DOHH2 (cell line): ENCODE measurements around the gene GCLM.
"Not testable (repeated sequence)": the region's sequence is repeated elsewhere in the genome, so short reads cannot be mapped to it uniquely, and the experiment has no call there.

ENCODE experiments used
- H3F3A ChIP-seq: fragments of 200-600 bp; sonication (generic), shearing (Covaris generic); 2 replicates; pipeline ENCODE4 v1.6.0; 2016; ENCODE audit warnings: antibody characterized with exemption, mild to moderate bottlenecking; ENCODE audit not compliant: control insufficient read depth, insufficient read depth
- H3K27ac ChIP-seq: fragments of 200-600 bp; sonication (generic); 2 replicates; pipeline ENCODE4 v1.5.1; 2014; ENCODE audit warnings: low read depth, mild to moderate bottlenecking, low read length, moderate library complexity
- H3K27me3 ChIP-seq: fragments of 200-600 bp; sonication (generic); 2 replicates; pipeline ENCODE4 v1.6.1; 2014; ENCODE audit warnings: mild to moderate bottlenecking, low read length, mixed read lengths; ENCODE audit not compliant: control insufficient read depth
- H3K36me3 ChIP-seq: fragments of 200-600 bp; sonication (generic); 2 replicates; pipeline ENCODE4 v1.6.1; 2014; ENCODE audit warnings: mild to moderate bottlenecking, low read length, moderate library complexity, mixed read lengths; ENCODE audit not compliant: control insufficient read depth
- H3K4me1 ChIP-seq: fragments of 200-600 bp; sonication (generic); 2 replicates; pipeline ENCODE4 v1.6.1; 2014; ENCODE audit warnings: mild to moderate bottlenecking, low read length, mixed read lengths; ENCODE audit not compliant: control insufficient read depth
- H3K4me2 ChIP-seq: fragments of 200-600 bp; sonication (generic); 2 replicates; pipeline ENCODE4 v1.6.0; 2014; ENCODE audit warnings: mild to moderate bottlenecking, low read length, moderate library complexity
- H3K4me3 ChIP-seq: fragments of 200-600 bp; sonication (generic); 2 replicates; pipeline ENCODE4 v1.5.1; 2014; ENCODE audit warnings: mild to moderate bottlenecking, low read length, mixed read lengths
- H3K79me2 ChIP-seq: fragments of 200-600 bp; sonication (generic); 2 replicates; pipeline ENCODE4 v1.6.1; 2014; ENCODE audit warnings: mild to moderate bottlenecking, low read length, mixed read lengths; ENCODE audit not compliant: control insufficient read depth
- H3K9me2 ChIP-seq: fragments of 200-600 bp; sonication (generic); replicated peaks from 2 replicates; pipeline ENCODE4 v1.6.1; 2014; ENCODE audit warnings: mild to moderate bottlenecking, low read length, mixed read lengths; ENCODE audit not compliant: control insufficient read depth
- H3K9me3 ChIP-seq: fragments of 200-600 bp; sonication (generic); 2 replicates; pipeline ENCODE4 v1.6.1; 2014; ENCODE audit warnings: antibody characterized with exemption, low read length, mixed read lengths; ENCODE audit not compliant: control insufficient read depth, insufficient read depth
- H4K20me1 ChIP-seq: fragments of 200-600 bp; sonication (generic); 2 replicates; pipeline ENCODE4 v1.6.0; 2014; ENCODE audit warnings: low read depth, mild to moderate bottlenecking, antibody characterized with exemption, low read length, moderate library complexity; ENCODE audit not compliant: control insufficient read depth, insufficient read depth
- EZH2phosphoT487 ChIP-seq: fragments of 200-600 bp; sonication (generic); IDR thresholded peaks from 2 replicates; pipeline ENCODE4 v1.6.1; 2017; ENCODE audit warnings: borderline replicate concordance, mild to moderate bottlenecking, antibody characterized with exemption, low read length, moderate library complexity, mixed read lengths
- TF ChIP-seq, protein P1 (sequence below): fragments of 200-600 bp; sonication (generic); IDR thresholded peaks from one replicate; pipeline ENCODE4 v1.5.1; 2014; ENCODE audit warnings: antibody characterized with exemption, mild to moderate bottlenecking, low read depth, low read length; ENCODE audit not compliant: poor library complexity, severe bottlenecking

Gene GCLM

DNA sequence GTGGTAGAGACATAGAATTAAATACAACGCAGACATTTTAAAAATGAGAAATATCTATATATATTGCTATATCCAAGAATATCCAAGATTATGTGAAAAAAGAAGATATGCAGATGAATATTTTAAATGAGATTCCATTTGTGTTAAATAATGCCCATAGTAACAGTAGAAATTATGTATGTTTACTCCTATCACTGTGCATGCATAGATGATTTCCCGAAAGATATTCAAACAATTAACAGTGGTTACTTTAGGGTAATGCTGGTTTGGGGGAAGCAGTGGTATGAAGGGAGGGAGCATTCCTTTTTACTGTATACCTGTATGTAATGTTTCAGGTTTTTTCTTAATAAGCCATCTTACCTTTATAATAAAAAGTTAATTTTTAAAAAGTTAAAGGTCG lies 55.3 kb downstream of the GCLM start:
- Histone ChIP-seq H3K4me1 (peaks cover 9% of the 10 kb centered on the region), H3K27ac (no peak overlapping the region), H3K9me3 (no peaks in the 10 kb centered on the region), H3K36me3 (no peaks in the 10 kb centered on the region), H3K79me2 (no peaks in the 10 kb centered on the region), H3K27me3 (no peaks in the 10 kb centered on the region), H3K9me2 (no peaks in the 10 kb centered on the region), H3F3A (0 out of 2 replicates have a peak, but pooled peaks cover 5% of the 10 kb centered on the region), H3K4me3 (no peak overlapping the region), H4K20me1 (no peaks in the 10 kb centered on the region), H3K4me2 (no peak overlapping the region)
- TF ChIP-seq, protein P1, sequence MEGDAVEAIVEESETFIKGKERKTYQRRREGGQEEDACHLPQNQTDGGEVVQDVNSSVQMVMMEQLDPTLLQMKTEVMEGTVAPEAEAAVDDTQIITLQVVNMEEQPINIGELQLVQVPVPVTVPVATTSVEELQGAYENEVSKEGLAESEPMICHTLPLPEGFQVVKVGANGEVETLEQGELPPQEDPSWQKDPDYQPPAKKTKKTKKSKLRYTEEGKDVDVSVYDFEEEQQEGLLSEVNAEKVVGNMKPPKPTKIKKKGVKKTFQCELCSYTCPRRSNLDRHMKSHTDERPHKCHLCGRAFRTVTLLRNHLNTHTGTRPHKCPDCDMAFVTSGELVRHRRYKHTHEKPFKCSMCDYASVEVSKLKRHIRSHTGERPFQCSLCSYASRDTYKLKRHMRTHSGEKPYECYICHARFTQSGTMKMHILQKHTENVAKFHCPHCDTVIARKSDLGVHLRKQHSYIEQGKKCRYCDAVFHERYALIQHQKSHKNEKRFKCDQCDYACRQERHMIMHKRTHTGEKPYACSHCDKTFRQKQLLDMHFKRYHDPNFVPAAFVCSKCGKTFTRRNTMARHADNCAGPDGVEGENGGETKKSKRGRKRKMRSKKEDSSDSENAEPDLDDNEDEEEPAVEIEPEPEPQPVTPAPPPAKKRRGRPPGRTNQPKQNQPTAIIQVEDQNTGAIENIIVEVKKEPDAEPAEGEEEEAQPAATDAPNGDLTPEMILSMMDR, result no peak
- TF ChIP-seq EZH2phosphoT487, result no peak

DNA sequence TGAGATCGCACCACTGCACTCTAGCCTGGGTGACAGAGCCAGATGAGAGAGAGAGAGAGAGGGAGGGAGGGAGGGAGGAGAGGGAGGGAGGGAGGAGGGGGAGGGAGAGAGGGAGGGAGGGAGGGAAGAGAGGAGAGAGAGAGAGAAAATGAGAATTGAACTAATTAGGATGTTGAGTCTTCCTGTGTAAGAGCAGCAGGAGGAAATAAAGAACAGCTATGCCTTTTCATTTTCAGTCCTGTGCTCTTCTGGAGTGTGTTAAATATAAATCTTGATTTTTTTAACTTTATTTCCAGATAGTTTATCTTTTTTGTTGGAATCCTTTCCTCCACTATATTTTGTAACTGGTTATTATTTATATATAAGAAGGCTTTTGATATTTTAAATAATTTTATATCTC lies 57.4 kb downstream of the GCLM start:
- no peaks in the 10 kb centered on the region for H3K9me2 ChIP-seq
- H3F3A ChIP-seq, result peaks cover 11% of the 10 kb centered on the region
- H3K9me3 ChIP-seq, result no peaks in the 10 kb centered on the region
- no peaks in the 10 kb centered on the region for H3K79me2 ChIP-seq
- no peaks in the 10 kb centered on the region for H3K36me3 ChIP-seq
- TF ChIP-seq, protein P1, result no peak
- TF ChIP-seq EZH2phosphoT487, result no peak
- no peak overlapping the region for H3K4me2 ChIP-seq
- H3K27ac ChIP-seq, result no peak overlapping the region
- H3K4me3 ChIP-seq, result no peak overlapping the region
- H3K27me3 ChIP-seq, result no peaks in the 10 kb centered on the region
- H4K20me1 ChIP-seq, result no peaks in the 10 kb centered on the region
- H3K4me1 ChIP-seq, result peaks cover 17% of the 10 kb centered on the region

DNA sequence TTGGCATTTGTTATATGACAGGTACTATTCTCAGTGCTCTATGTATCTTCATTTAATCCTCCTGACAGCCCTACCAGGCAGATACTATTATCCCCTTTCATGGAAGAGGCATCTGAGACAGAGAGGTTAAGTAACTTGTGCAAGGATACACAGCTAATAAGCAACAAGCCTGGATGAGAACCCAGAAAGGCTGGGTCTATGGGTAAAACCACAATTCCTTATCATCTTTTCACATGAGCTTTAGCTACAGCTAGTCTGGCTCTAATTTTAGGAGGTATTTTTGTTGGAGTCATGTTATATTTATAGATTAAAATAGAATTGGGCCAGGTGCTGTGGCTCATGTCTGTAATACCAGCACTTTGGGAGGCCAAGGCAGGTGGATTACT lies 57.9 kb downstream of the GCLM start:
- Histone ChIP-seq H3K36me3 (no peaks in the 10 kb centered on the region), H4K20me1 (no peaks in the 10 kb centered on the region), H3K79me2 (no peaks in the 10 kb centered on the region), H3K9me3 (no peaks in the 10 kb centered on the region), H3K4me2 (no peak overlapping the region), H3K9me2 (no peaks in the 10 kb centered on the region), H3F3A (peaks cover 11% of the 10 kb centered on the region), H3K4me1 (peaks cover 17% of the 10 kb centered on the region), H3K27ac (no peak overlapping the region), H3K27me3 (no peaks in the 10 kb centered on the region), H3K4me3 (no peak overlapping the region)
- TF ChIP-seq, protein P1, result no peak
- no peak for TF ChIP-seq EZH2phosphoT487

DNA sequence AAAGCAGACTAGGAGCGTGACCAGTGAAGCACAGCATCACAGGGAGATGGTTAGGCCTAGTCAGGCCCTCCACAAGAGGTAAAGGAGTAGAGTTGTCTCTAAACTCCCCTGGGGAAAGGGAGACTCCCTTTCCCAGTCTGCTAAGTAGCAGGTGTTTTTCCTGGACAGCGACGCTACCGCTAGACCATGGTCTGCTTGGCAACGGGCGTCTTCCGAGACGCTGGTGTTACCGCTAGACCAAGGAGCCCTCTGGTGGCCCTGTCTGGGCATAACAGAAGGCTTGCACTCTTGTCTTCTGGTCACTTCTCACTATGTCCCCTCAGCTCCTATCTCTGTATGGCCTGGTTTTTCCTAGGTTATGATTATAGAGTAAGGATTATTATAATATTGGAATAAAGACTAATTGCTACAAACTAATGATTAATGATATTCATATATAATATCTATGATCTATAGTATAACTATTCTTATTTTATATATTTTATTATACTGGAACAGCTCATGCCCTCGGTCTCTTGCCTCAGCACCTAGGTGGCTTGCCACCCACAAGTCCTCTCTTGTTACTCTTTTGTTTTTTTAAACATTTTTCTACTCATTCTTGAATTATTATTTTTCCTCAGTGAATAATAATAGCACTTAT lies 58.4 kb downstream of the GCLM start:
- not testable (repeated sequence) for H4K20me1 ChIP-seq, H3K27ac ChIP-seq, H3K9me2 ChIP-seq, H3K9me3 ChIP-seq, H3K36me3 ChIP-seq, H3K27me3 ChIP-seq, H3K79me2 ChIP-seq
- TF ChIP-seq, protein P1, result peak; percentile 48
- H3K4me2 ChIP-seq, result peak overlapping the region; percentile 87
- H3F3A ChIP-seq, result peaks cover 11% of the 10 kb centered on the region
- peak overlapping the region; percentile 68 for H3K4me3 ChIP-seq
- H3K4me1 ChIP-seq, result peaks cover 20% of the 10 kb centered on the region
